IMR-90 (cell line): ENCODE data around the gene FAM81A. TPM values are rescaled to one million over a fixed set of nuclear protein-coding genes. Genes with fewer than 3 reads are reported as not detected.
A peak's percentile ranks its signal among the peaks of the same experiment; 100 is the strongest.

Source experiments
- ATAC-seq: fragments of 200-7000 bp; cut with Tn5 transposase; 2 replicates; pipeline ENCODE4 v1.9.1; 2020; ENCODE audit warnings: low read depth, mild to moderate bottlenecking, moderate library complexity
- BruUV-seq: library from RNA; stranded (reverse); fragments of 400-500 nt; replicated peaks from 2 replicates; lab custom pipeline; 2021; lab: Mats Ljungman, UMichigan
- CTCF ChIA-PET: fragments of 300-600 bp; formaldehyde crosslinking; extraction: SDS; loops from one replicate; lab custom pipeline; 2021; ENCODE audit warnings: antibody characterized with exemption; lab: Yijun Ruan, JAX
- POLR2A ChIA-PET: fragments of 300-600 bp; sonication (Branson Sonifier 250); formaldehyde crosslinking; loops from one replicate; lab custom pipeline; 2022; ENCODE audit warnings: antibody characterized with exemption; ENCODE audit not compliant: unreplicated experiment; lab: Charles Lee
- DNase-seq: peaks from one replicate; pipeline ENCODE4 v3.0.0; 2013
- H2AFZ ChIP-seq: replicated peaks from 2 replicates; pipeline ENCODE3; 2013; ENCODE audit warnings: low read length, mild to moderate bottlenecking; ENCODE audit not compliant: poor library complexity
- H2AK5ac ChIP-seq: 2 replicates; pipeline ENCODE4 v1.6.1; 2013; ENCODE audit warnings: low read depth, low read length, inconsistent platforms
- H2AK9ac ChIP-seq: replicated peaks from 2 replicates; pipeline ENCODE3; 2013; ENCODE audit warnings: mild to moderate bottlenecking, low read depth, low read length, moderate library complexity; ENCODE audit not compliant: poor library complexity
- H2BK120ac ChIP-seq: 2 replicates; pipeline ENCODE4 v1.6.1; 2013; ENCODE audit warnings: low read depth, low read length, inconsistent platforms
- H2BK15ac ChIP-seq: 3 replicates; pipeline ENCODE4 v1.6.1; 2013; ENCODE audit warnings: low read depth, low read length, inconsistent platforms
- H2BK20ac ChIP-seq: 2 replicates; pipeline ENCODE4 v1.6.1; 2013; ENCODE audit warnings: low read depth, mild to moderate bottlenecking, inconsistent platforms, low read length, moderate library complexity
- H2BK5ac ChIP-seq: 2 replicates; pipeline ENCODE4 v1.6.1; 2013; ENCODE audit warnings: mild to moderate bottlenecking, low read depth, low read length, inconsistent platforms; ENCODE audit not compliant: poor library complexity, severe bottlenecking
- H3K14ac ChIP-seq: replicated peaks from 2 replicates; pipeline ENCODE4 v1.6.1; 2013; ENCODE audit warnings: low read depth, low read length, inconsistent platforms
- H3K18ac ChIP-seq: 2 replicates; pipeline ENCODE4 v1.6.1; 2013; ENCODE audit warnings: low read depth, low read length, control low read depth
- H3K23ac ChIP-seq: 2 replicates; pipeline ENCODE4 v1.6.1; 2013; ENCODE audit warnings: low read depth, low read length, inconsistent platforms
- H3K27ac ChIP-seq: 2 replicates; pipeline ENCODE4 v1.5.1; 2013; ENCODE audit warnings: mild to moderate bottlenecking, control low read depth, low read length; ENCODE audit not compliant: insufficient read depth
- H3K27me3 ChIP-seq: 2 replicates; pipeline ENCODE4 v1.6.1; 2013; ENCODE audit warnings: low read length; ENCODE audit not compliant: control insufficient read depth, insufficient read depth
- H3K36me3 ChIP-seq: 2 replicates; pipeline ENCODE4 v1.6.1; 2013; ENCODE audit warnings: low read length, mixed read lengths; ENCODE audit not compliant: control insufficient read depth, insufficient read depth
- H3K4ac ChIP-seq: 2 replicates; pipeline ENCODE4 v1.6.1; 2013; ENCODE audit warnings: low read depth, low read length, inconsistent platforms
- H3K4me1 ChIP-seq: 2 replicates; pipeline ENCODE4 v1.6.1; 2013; ENCODE audit warnings: low read length, mixed read lengths; ENCODE audit not compliant: control insufficient read depth, insufficient read depth
- H3K4me2 ChIP-seq: 2 replicates; pipeline ENCODE4 v1.6.1; 2013; ENCODE audit warnings: low read depth, mild to moderate bottlenecking, control low read depth, low read length, moderate library complexity
- H3K4me3 ChIP-seq: 2 replicates; pipeline ENCODE4 v1.5.1; 2013; ENCODE audit warnings: low read depth, mild to moderate bottlenecking, control low read depth, low read length, moderate library complexity; ENCODE audit not compliant: insufficient read depth
- H3K56ac ChIP-seq: 2 replicates; pipeline ENCODE4 v1.6.1; 2013; ENCODE audit warnings: low read length, inconsistent platforms; ENCODE audit not compliant: insufficient read depth; ENCODE audit errors: extremely low read depth
- H3K79me1 ChIP-seq, 2 experiments: 2 replicates each; pipeline ENCODE4 v1.6.1; 2013; ENCODE audit warnings: low read length in 2 of 2, inconsistent platforms in 1 of 2, low read depth in 1 of 2
- H3K9ac ChIP-seq: 2 replicates; pipeline ENCODE4 v1.6.1; 2013; ENCODE audit warnings: low read depth, low read length, control low read depth
- H3K9me1 ChIP-seq: 2 replicates; pipeline ENCODE4 v1.6.1; 2013; ENCODE audit warnings: low read length, inconsistent platforms; ENCODE audit not compliant: insufficient read depth
- H3K9me3 ChIP-seq: 2 replicates; pipeline ENCODE4 v1.6.1; 2013; ENCODE audit warnings: low read length; ENCODE audit not compliant: control insufficient read depth, insufficient read depth
- H4K20me1 ChIP-seq: 2 replicates; pipeline ENCODE4 v1.6.1; 2013; ENCODE audit warnings: low read length, inconsistent platforms; ENCODE audit not compliant: insufficient read depth
- H4K5ac ChIP-seq: 2 replicates; pipeline ENCODE4 v1.6.1; 2013; ENCODE audit warnings: mild to moderate bottlenecking, low read depth, low read length, control low read depth
- H4K8ac ChIP-seq, 2 experiments: 2 replicates each; pipeline ENCODE4 v1.6.1; 2013; ENCODE audit warnings: low read depth in 2 of 2, low read length in 2 of 2, control low read depth in 1 of 2, inconsistent platforms in 1 of 2
- H4K91ac ChIP-seq: 2 replicates; pipeline ENCODE4 v1.6.1; 2013; ENCODE audit warnings: low read depth, low read length, inconsistent platforms; ENCODE audit not compliant: insufficient read depth
- CEBPB ChIP-seq: IDR thresholded peaks from 2 replicates; pipeline ENCODE4 v1.6.1; 2012; ENCODE audit warnings: low read depth, low read length, improper control_type of control experiment
- CTCF ChIP-seq: conservative IDR thresholded peaks from 2 replicates; pipeline ENCODE4 v1.5.1; 2012; ENCODE audit warnings: mild to moderate bottlenecking, low read depth, low read length, improper control_type of control experiment
- ELK1 ChIP-seq: fragments of 150-350 bp; IDR thresholded peaks from 2 replicates; pipeline ENCODE4 v1.6.1; 2016; ENCODE audit warnings: low read depth, mild to moderate bottlenecking, low read length, moderate library complexity, borderline replicate concordance
- FOS ChIP-seq: fragments of 150-350 bp; IDR thresholded peaks from 2 replicates; pipeline ENCODE4 v1.6.1; 2016; ENCODE audit warnings: low read depth, low read length
- MAFK ChIP-seq: IDR thresholded peaks from 2 replicates; pipeline ENCODE4 v1.6.1; 2012; ENCODE audit warnings: low read depth, low read length, improper control_type of control experiment
- MAZ ChIP-seq: IDR thresholded peaks from 2 replicates; pipeline ENCODE4 v1.6.1; 2012; ENCODE audit warnings: low read depth, mild to moderate bottlenecking, low read length, improper control_type of control experiment, moderate library complexity, borderline replicate concordance
- MXI1 ChIP-seq: IDR thresholded peaks from 2 replicates; pipeline ENCODE4 v1.6.1; 2012; ENCODE audit warnings: low read depth, mild to moderate bottlenecking, low read length, moderate library complexity, borderline replicate concordance
- NFE2L2 ChIP-seq: fragments of 150-350 bp; IDR thresholded peaks from 2 replicates; pipeline ENCODE4 v1.6.1; 2016; ENCODE audit warnings: low read depth, mild to moderate bottlenecking, low read length
- RAD21 ChIP-seq: IDR thresholded peaks from 2 replicates; pipeline ENCODE4 v1.6.1; 2012; ENCODE audit warnings: low read length, improper control_type of control experiment
- RFX5 ChIP-seq: IDR thresholded peaks from 2 replicates; pipeline ENCODE4 v1.8.0; 2012; ENCODE audit warnings: low read depth, mild to moderate bottlenecking, low read length, moderate library complexity
- SMC3 ChIP-seq: fragments of 150-350 bp; IDR thresholded peaks from 2 replicates; pipeline ENCODE4 v1.6.1; 2016; ENCODE audit warnings: low read depth, mild to moderate bottlenecking, antibody characterized with exemption, low read length, moderate library complexity
- USF2 ChIP-seq: fragments of 150-350 bp; IDR thresholded peaks from 2 replicates; pipeline ENCODE4 v1.6.1; 2017; ENCODE audit warnings: mild to moderate bottlenecking, antibody characterized with exemption, low read length, low read depth
- WGBS, 2 experiments: methylation state at CpG; one replicate each; pipeline versions ENCODE4 v1.1.5 to v1.1.7; 2013; ENCODE audit warnings: missing lambda C conversion rate in 2 of 2; ENCODE audit not compliant: insufficient read length in 1 of 2; ENCODE audit errors: extremely low coverage in 2 of 2; 5-methylcytosine and 5-hydroxymethylcytosine counted together
- dilution Hi-C: fragments of 300-500 bp; cut with HindIII; formaldehyde crosslinking; loops from one replicate; pipeline ENCODE4 v1.14.3; 2018; ENCODE audit warnings: low sequenced_read_pairs; ENCODE audit not compliant: unreplicated experiment
- in situ Hi-C: fragments of 300-500 bp; cut with MboI; formaldehyde crosslinking; loops from 3 replicates; pipeline ENCODE4 v1.14.3; 2019; ENCODE audit warnings: low sequenced_read_pairs, inconsistent platforms, mixed read lengths
- intact Hi-C: fragments of 100-400 bp; cut with micrococcal nuclease; formaldehyde crosslinking; loops from 2 replicates; pipeline ENCODE4 v1.10.0; 2022
- polyA plus RNA-seq, 3 experiments: library from polyadenylated mRNA; depleted of rRNA; stranded (reverse); fragments of >200 nt; gene quantifications; 2 replicates each; pipeline ENCODE4 v1.2.3, GENCODE V29; 2012; ENCODE audit warnings: low replicate concordance in 1 of 3
- total RNA-seq: library from RNA; depleted of rRNA; stranded (reverse); fragments of >200 nt; gene quantifications from 2 replicates; pipeline ENCODE4 v1.2.3, GENCODE V29; 2012

The FAM81A gene
- total and polyA plus RNA-seq, 2 of the 4 experiments (the other 2 are of a cell fraction), result not detected

- Histone ChIP-seq H3K36me3 (no peaks in the 10 kb centered on the region), H3K9ac (no peak overlapping the region), H2AK5ac (peak overlapping the region; percentile 83; the same call in 1 of the 2 replicates), H2BK120ac (no peak overlapping the region), H3K9me3 (no peaks in the 10 kb centered on the region), H2BK15ac (no peak overlapping the region), H4K5ac (no peak overlapping the region), H2BK5ac (peak overlapping the region; percentile 49), H3K4ac (no peak overlapping the region), H3K18ac (no peak overlapping the region), H3K56ac (no peak overlapping the region), H3K27ac (peak overlapping the region; percentile 56; the same call in 1 of the 2 replicates), H2AFZ (peak overlapping the region; percentile 78), H3K4me2 (peak overlapping the region; percentile 4; the same call in 1 of the 2 replicates), H2AK9ac (no peak overlapping the region), H3K4me3 (no peak overlapping the region), H3K4me1 (peaks cover 2% of the 10 kb centered on the region), H3K9me1 (peaks cover 2% of the 10 kb centered on the region; the same call in 1 of the 2 replicates), H3K14ac (no peak overlapping the region), H2BK20ac (no peak overlapping the region), H4K91ac (no peak overlapping the region), H4K8ac (no peak overlapping the region), H3K27me3 (no peaks in the 10 kb centered on the region; the same call in 1 of the 2 replicates), H3K79me1 (no peaks in the 10 kb centered on the region), H3K23ac (no peak overlapping the region; the same call in 1 of the 2 replicates), H4K20me1 (no peaks in the 10 kb centered on the region)
- intact Hi-C loops (no loop called here), in situ Hi-C loops (no loop called here), dilution Hi-C loops (no loop called here)
- DNase-seq (peak; percentile 70), ATAC-seq (peak; percentile 57)
- no TSS peak for BruUV-seq
- POLR2A ChIA-PET, result no interaction called here
- WGBS, 2 experiments, result no CpG with 5 or more reads among the region's 3 CpGs
- CTCF ChIA-PET, result no interaction called here
- TF ChIP-seq ELK1 (no peak), CTCF (no peak), RFX5 (no peak), USF2 (no peak), FOS (peak; percentile 88; the same call in 1 of the 2 replicates), RAD21 (no peak), MAZ (no peak), MXI1 (no peak), CEBPB (peak; percentile 97), SMC3 (no peak), MAFK (no peak), NFE2L2 (no peak)
Measured at GRCh38 chr15:59388670-59389069, 49.3 kb upstream of the FAM81A start.
